Measurements from ENCODE around the gene PPP4R1. TPM values are rescaled to one million over a fixed set of nuclear protein-coding genes. Genes with fewer than 3 reads are reported as not detected.
A peak's percentile ranks its signal among the peaks of the same experiment; 100 is the strongest.

The PPP4R1 gene
- total RNA-seq, 6 donors from 2014 or later = 125 to 239 (median 189) TPM

DNA sequence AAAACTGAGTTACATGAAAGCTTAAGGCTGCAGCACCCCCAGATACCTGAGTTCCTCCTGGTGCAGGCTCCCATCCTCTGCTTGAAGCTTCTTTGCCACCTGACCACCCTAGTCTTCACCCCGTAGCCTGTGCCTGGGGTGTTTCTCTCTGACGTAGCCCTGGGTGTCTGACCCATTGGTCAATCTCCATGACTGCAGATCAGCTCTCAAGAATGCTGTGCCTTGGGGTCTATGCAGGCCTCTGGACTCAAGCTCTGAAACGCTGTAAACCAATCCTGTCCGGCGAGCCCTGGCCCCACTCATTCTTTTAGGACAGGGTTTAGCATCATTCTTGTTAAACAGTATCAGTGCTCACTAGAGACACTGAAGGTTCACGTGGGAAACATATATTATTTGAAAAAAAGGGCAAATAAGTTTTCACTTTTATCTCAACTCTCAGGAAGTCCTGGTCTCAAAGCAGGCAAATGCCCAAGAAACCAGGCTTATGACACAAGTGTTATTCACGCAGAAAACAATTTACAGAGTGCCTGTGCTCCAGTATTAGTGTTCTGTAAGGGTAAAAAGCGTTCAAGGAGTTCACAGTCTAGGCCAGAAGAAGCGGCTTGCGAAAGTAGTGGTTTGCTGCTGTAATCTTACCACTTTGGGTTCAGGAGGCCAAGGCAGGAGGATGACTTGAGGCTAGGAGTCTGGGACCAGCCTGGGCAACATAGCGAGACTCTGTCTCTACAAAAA lies 22.8 kb upstream of the PPP4R1 start:
- TF ChIP-seq, protein P1, sequence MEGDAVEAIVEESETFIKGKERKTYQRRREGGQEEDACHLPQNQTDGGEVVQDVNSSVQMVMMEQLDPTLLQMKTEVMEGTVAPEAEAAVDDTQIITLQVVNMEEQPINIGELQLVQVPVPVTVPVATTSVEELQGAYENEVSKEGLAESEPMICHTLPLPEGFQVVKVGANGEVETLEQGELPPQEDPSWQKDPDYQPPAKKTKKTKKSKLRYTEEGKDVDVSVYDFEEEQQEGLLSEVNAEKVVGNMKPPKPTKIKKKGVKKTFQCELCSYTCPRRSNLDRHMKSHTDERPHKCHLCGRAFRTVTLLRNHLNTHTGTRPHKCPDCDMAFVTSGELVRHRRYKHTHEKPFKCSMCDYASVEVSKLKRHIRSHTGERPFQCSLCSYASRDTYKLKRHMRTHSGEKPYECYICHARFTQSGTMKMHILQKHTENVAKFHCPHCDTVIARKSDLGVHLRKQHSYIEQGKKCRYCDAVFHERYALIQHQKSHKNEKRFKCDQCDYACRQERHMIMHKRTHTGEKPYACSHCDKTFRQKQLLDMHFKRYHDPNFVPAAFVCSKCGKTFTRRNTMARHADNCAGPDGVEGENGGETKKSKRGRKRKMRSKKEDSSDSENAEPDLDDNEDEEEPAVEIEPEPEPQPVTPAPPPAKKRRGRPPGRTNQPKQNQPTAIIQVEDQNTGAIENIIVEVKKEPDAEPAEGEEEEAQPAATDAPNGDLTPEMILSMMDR (IDR thresholded peaks at IDR 0.05) = no peak
- TF ChIP-seq POLR2AphosphoS5 (IDR thresholded peaks at IDR 0.05) (no peak), EP300 (IDR thresholded peaks at IDR 0.05) (no peak), POLR2A (IDR thresholded peaks at IDR 0.05) (no peak)
- Histone ChIP-seq H3K4me1 (no peaks in the 10 kb centered on the region), H3K27me3 (no peaks in the 10 kb centered on the region), H3K9me3 (no peaks in the 10 kb centered on the region), H3K36me3 (no peaks in the 10 kb centered on the region), H3K4me3 (no peak overlapping the region), H3K27ac (no peak overlapping the region)
- DNase-seq (no peak), ATAC-seq (ENCODE audit: low FRiP score in 2 of 2) (no peak)
- 77 to 82% methylated on average over 11 of the region's 11 CpGs for WGBS, 2 donors

DNA sequence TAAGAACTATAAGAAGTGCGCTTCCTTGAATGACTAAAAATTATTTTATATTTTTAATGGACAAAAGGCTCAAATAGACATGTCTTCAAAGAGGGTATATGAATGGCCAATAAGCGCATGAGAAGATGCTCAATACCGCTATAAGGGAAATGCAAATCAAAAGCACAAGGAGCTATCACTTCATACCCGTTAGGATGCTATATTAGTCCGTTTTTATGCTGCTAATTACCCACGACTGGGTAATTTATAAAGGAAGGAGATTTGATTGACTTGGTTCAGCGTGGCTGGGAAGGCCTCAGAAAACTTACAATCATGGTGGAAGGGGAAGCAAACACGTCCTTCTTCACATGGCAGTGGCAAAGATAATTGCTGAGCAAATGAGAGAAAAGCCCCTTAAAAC lies 20.5 kb upstream of the PPP4R1 start:
- no peaks in the 10 kb centered on the region for H3K9me3 ChIP-seq
- peaks cover 0 to 3% (median 0%) of the 10 kb centered on the region in 4 donors for H3K4me1 ChIP-seq
- ATAC-seq (ENCODE audit: low FRiP score in 2 of 2) = no peak
- H3K27ac ChIP-seq = no peak overlapping the region
- no peaks in the 10 kb centered on the region for H3K36me3 ChIP-seq
- H3K4me3 ChIP-seq = no peak overlapping the region
- WGBS, 2 donors = 95 to 97% methylated on average over 8 of the region's 8 CpGs
- H3K27me3 ChIP-seq = no peaks in the 10 kb centered on the region
- TF ChIP-seq POLR2AphosphoS5 (IDR thresholded peaks at IDR 0.05) (no peak), POLR2A (IDR thresholded peaks at IDR 0.05) (no peak), EP300 (IDR thresholded peaks at IDR 0.05) (no peak)
- TF ChIP-seq, protein P1 (IDR thresholded peaks at IDR 0.05) = no peak
- no peak for DNase-seq

DNA sequence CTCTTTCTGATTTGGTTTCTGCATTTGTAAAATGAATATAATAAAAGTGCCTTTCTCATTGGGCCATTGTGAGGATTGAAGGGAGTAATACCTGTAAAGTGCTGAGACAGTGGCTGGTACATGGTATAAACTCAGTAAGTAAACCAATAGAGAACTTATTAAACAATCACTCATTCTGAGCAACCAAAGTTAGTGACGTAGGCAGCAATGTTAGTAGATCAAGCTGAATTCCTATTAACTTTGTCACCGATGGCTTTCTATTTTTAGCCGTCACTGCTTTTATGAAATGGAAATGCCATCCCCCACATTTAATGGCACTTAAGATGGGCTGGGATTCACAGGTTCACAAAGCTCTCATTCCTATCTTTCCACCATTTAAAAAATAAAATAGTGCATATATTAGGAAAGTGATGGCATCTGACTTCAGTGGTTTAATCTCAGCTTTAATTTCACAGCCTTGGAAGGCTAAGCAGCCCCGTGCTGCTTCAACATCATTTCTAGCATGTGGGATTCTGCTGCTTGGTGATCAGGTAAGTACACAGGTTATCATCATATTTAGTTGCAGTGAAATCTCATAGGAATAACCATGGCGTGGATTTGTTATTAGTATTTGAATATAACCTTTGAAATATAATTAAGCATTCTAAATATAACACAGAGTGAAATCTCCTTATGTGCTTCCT lies 17.6 kb upstream of the PPP4R1 start:
- ATAC-seq (ENCODE audit: low FRiP score in 2 of 2) = peak in 1 of 2 donors; percentile 76
- H3K9me3 ChIP-seq = no peaks in the 10 kb centered on the region

DNA sequence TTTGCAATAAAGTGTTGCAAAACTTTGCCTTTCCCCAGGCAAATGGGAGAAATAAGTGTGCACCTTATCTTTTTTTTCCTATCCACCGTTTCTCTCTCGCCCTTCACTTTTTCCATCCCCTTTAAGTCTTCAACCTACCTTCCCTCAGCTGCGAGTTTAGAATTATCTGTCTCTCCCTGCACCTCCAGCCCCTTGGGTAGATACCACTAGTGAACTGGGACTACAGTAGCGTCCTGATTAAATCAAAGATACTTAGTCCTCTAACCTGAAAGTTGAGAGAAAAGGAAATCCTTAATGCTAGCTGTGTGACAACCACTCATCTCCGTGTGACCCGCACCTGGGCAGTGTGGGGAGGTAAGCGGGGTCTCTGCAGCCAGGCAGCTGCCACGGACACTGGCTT lies 16.1 kb upstream of the PPP4R1 start:
- 82 to 88% methylated on average over 8 of the region's 8 CpGs for WGBS, 2 donors

More for the DNA sequence above, 17.6 kb upstream of the PPP4R1 start:
- Histone ChIP-seq H3K4me3 (no peak overlapping the region), H3K27ac (peak overlapping the region in 1 of 4 donors; percentile 16), H3K4me1 (peaks cover 0 to 3% (median 0%) of the 10 kb centered on the region in 4 donors), H3K27me3 (no peaks in the 10 kb centered on the region), H3K36me3 (no peaks in the 10 kb centered on the region)
- DNase-seq = no peak
- 56 to 66% methylated on average over 5 of the region's 5 CpGs for WGBS, 2 donors
- peak in 1 of 2 donors; percentile 17 for TF ChIP-seq POLR2AphosphoS5 (IDR thresholded peaks at IDR 0.05)
- TF ChIP-seq EP300 (IDR thresholded peaks at IDR 0.05) = no peak

DNA sequence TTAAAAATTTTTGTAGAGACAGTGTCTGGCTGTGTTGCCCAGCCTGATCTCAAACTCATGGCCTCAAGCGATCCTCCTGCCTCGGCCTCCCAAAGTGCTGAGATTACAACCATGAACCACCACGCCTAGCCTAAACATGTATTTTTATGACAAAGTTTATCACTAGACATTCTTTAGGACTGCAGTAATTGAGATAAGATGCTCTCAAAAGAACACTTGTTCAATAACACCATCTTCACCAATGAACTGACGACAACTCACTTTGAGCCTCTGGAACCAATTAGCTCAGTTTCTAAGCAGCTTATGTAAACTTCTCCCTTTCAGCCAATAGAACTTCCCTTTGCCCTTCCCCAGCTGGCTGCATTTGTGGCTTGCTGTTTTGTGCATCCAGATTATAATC lies 15.3 kb upstream of the PPP4R1 start:
- H3K4me1 ChIP-seq = peaks cover 0 to 3% (median 0%) of the 10 kb centered on the region in 4 donors
- no peak for TF ChIP-seq POLR2AphosphoS5 (IDR thresholded peaks at IDR 0.05)
- TF ChIP-seq EP300 (IDR thresholded peaks at IDR 0.05) = no peak
- TF ChIP-seq, protein P1 (IDR thresholded peaks at IDR 0.05) = no peak
- TF ChIP-seq POLR2A (IDR thresholded peaks at IDR 0.05) = no peak
- no peaks in the 10 kb centered on the region for H3K9me3 ChIP-seq
- H3K27ac ChIP-seq = no peak overlapping the region
- ATAC-seq (ENCODE audit: low FRiP score in 2 of 2) (peak; percentile 46 to 66), DNase-seq (no peak)
- H3K36me3 ChIP-seq = no peaks in the 10 kb centered on the region
- H3K4me3 ChIP-seq = no peak overlapping the region
- 82 to 90% methylated on average over 4 of the region's 4 CpGs for WGBS, 2 donors
- H3K27me3 ChIP-seq = no peaks in the 10 kb centered on the region

More for the DNA sequence above, 16.1 kb upstream of the PPP4R1 start:
- Histone ChIP-seq H3K4me3 (no peak overlapping the region), H3K27me3 (no peaks in the 10 kb centered on the region), H3K27ac (no peak overlapping the region), H3K4me1 (peaks cover 0 to 3% (median 0%) of the 10 kb centered on the region in 4 donors), H3K9me3 (no peaks in the 10 kb centered on the region), H3K36me3 (no peaks in the 10 kb centered on the region)
- no peak for ATAC-seq (ENCODE audit: low FRiP score in 2 of 2)
- TF ChIP-seq POLR2AphosphoS5 (IDR thresholded peaks at IDR 0.05) = no peak
- no peak for TF ChIP-seq POLR2A (IDR thresholded peaks at IDR 0.05)
- TF ChIP-seq EP300 (IDR thresholded peaks at IDR 0.05) = no peak
- TF ChIP-seq, protein P1 (IDR thresholded peaks at IDR 0.05) = no peak
- DNase-seq = no peak

Data from upper lobe of left lung (tissue), 6 donors.